H1 (cell line): ENCODE data around the gene ZNF219. TPM values are rescaled to one million over a fixed set of nuclear protein-coding genes. Genes with fewer than 3 reads are reported as not detected.

Experiments used
- CTCF ChIA-PET: fragments of 300-600 bp; sonication (Branson Sonifier 250); formaldehyde crosslinking; loops from one replicate; lab custom pipeline; 2021; ENCODE audit not compliant: partially characterized antibody; lab: Charles Lee
- POLR2A ChIA-PET: fragments of 300-600 bp; sonication (Branson Sonifier 250); formaldehyde crosslinking; loops from one replicate; lab custom pipeline; 2021; ENCODE audit warnings: inconsistent platforms; ENCODE audit not compliant: partially characterized antibody; lab: Charles Lee
- DNase-seq, 2 experiments: peaks; one replicate each; pipeline versions ENCODE4 v3.0.0 to v3.0.0-alpha.2; 2010 to 2022; ENCODE audit warnings: low spot score in 2 of 2, low read depth in 1 of 2, mixed read lengths in 1 of 2
- FAIRE-seq: peaks from 2 replicates; lab custom pipeline; 2011; peaks lifted over from hg19 to GRCh38; lab: Jason Lieb, UNC
- H2AFZ ChIP-seq: 2 replicates; pipeline ENCODE4 v1.8.1; 2012; ENCODE audit warnings: low read length, inconsistent platforms
- H2AK5ac ChIP-seq: 2 replicates; pipeline ENCODE4 v1.6.1; 2013; ENCODE audit warnings: low read depth, low read length
- H2BK120ac ChIP-seq: replicated peaks from 2 replicates; pipeline ENCODE3; 2013; ENCODE audit warnings: low read depth, low read length, inconsistent platforms
- H2BK12ac ChIP-seq: 2 replicates; pipeline ENCODE4 v1.6.1; 2013; ENCODE audit warnings: low read depth, low read length
- H2BK15ac ChIP-seq: 2 replicates; pipeline ENCODE4 v1.6.1; 2013; ENCODE audit warnings: low read length
- H2BK20ac ChIP-seq: 2 replicates; pipeline ENCODE4 v1.6.1; 2013; ENCODE audit warnings: low read length
- H2BK5ac ChIP-seq: 2 replicates; pipeline ENCODE4 v1.6.1; 2013; ENCODE audit warnings: low read depth, low read length
- H3K14ac ChIP-seq: 2 replicates; pipeline ENCODE4 v1.6.1; 2013; ENCODE audit warnings: inconsistent platforms; ENCODE audit not compliant: insufficient read length
- H3K18ac ChIP-seq: 2 replicates; pipeline ENCODE4 v1.6.1; 2013; ENCODE audit warnings: low read length; ENCODE audit errors: extremely low read depth
- H3K23ac ChIP-seq: 2 replicates; pipeline ENCODE4 v1.6.1; 2013; ENCODE audit warnings: inconsistent platforms; ENCODE audit not compliant: insufficient read length
- H3K23me2 ChIP-seq: 2 replicates; pipeline ENCODE4 v1.6.1; 2013; ENCODE audit warnings: low read depth, low read length
- H3K27ac ChIP-seq: 2 replicates; pipeline ENCODE4 v1.6.1; 2011; ENCODE audit warnings: low read depth, low read length, inconsistent platforms
- H3K27me3 ChIP-seq, 4 experiments: replicated peaks in 1 of 4; 1 replicate in 1 of 4; 2 replicates in 3 of 4; pipeline versions ENCODE4 v1.6.1 to v1.8.1; 2011 to 2013; ENCODE audit warnings: low read length in 3 of 4, mild to moderate bottlenecking in 3 of 4, inconsistent platforms in 2 of 4, mixed read lengths in 2 of 4, moderate library complexity in 1 of 4; ENCODE audit not compliant: control insufficient read depth in 3 of 4, insufficient read depth in 3 of 4; ENCODE audit errors: extremely low read depth in 1 of 4
- H3K36me3 ChIP-seq, 4 experiments: 2 replicates each; pipeline versions ENCODE4 v1.6.1 to v1.8.1; 2011 to 2013; ENCODE audit warnings: mild to moderate bottlenecking in 4 of 4, low read length in 3 of 4, moderate library complexity in 2 of 4, control low read depth in 1 of 4, inconsistent platforms in 1 of 4; ENCODE audit not compliant: insufficient read depth in 4 of 4, control insufficient read depth in 2 of 4
- H3K4ac ChIP-seq: replicated peaks from 2 replicates; pipeline ENCODE3; 2013; ENCODE audit warnings: low read length, low read depth, mixed read lengths, inconsistent platforms; ENCODE audit not compliant: insufficient read length
- H3K4me1 ChIP-seq, 4 experiments: replicated peaks in 1 of 4; 1 replicate in 1 of 4; 2 replicates in 3 of 4; pipeline versions ENCODE4 v1.6.1 to v1.8.1; 2011 to 2013; ENCODE audit warnings: low read length in 3 of 4, inconsistent platforms in 2 of 4, mixed read lengths in 1 of 4; ENCODE audit not compliant: insufficient read depth in 4 of 4, control insufficient read depth in 3 of 4
- H3K4me2 ChIP-seq, 2 experiments: 2 replicates each; pipeline versions ENCODE4 v1.6.1 to v1.8.1; 2011 to 2013; ENCODE audit warnings: low read depth in 2 of 2, low read length in 2 of 2, control low read depth in 1 of 2, inconsistent platforms in 1 of 2, mild to moderate bottlenecking in 1 of 2; ENCODE audit not compliant: insufficient read depth in 1 of 2
- H3K4me3 ChIP-seq, 4 experiments: fragments of 200-600, 300-600 bp in 1 of 4; sonication (generic), shearing (Covaris generic), sonication (Bioruptor Twin) in 1 of 4; 2 replicates each; pipeline versions ENCODE4 v1.5.1 to v1.8.1; 2011 to 2016; ENCODE audit warnings: low read length in 4 of 4, low read depth in 3 of 4, control low read depth in 2 of 4, inconsistent platforms in 2 of 4, mild to moderate bottlenecking in 2 of 4, mixed read lengths in 1 of 4, moderate library complexity in 1 of 4; ENCODE audit not compliant: insufficient read depth in 2 of 4; ENCODE audit errors: extremely low read depth in 1 of 4
- H3K56ac ChIP-seq: replicated peaks from 2 replicates; pipeline ENCODE3; 2013; ENCODE audit warnings: low read depth, mild to moderate bottlenecking, mixed read lengths, low read length, inconsistent platforms; ENCODE audit not compliant: insufficient read length
- H3K79me1 ChIP-seq: 2 replicates; pipeline ENCODE4 v1.6.1; 2013; ENCODE audit warnings: low read depth, low read length, control low read depth
- H3K79me2 ChIP-seq, 2 experiments: 2 replicates each; pipeline versions ENCODE4 v1.6.1 to v1.8.1; 2012 to 2013; ENCODE audit warnings: low read length in 2 of 2, mild to moderate bottlenecking in 2 of 2, inconsistent platforms in 1 of 2; ENCODE audit not compliant: insufficient read depth in 2 of 2, control insufficient read depth in 1 of 2
- H3K9ac ChIP-seq, 4 experiments: replicated peaks in 1 of 4; 1 replicate in 1 of 4; 2 replicates in 3 of 4; pipeline versions ENCODE4 v1.6.1 to v1.8.1; 2011 to 2013; ENCODE audit warnings: low read depth in 3 of 4, low read length in 3 of 4, control low read depth in 2 of 4, mild to moderate bottlenecking in 2 of 4, moderate library complexity in 2 of 4, inconsistent platforms in 1 of 4; ENCODE audit errors: extremely low read depth in 1 of 4
- H3K9me3 ChIP-seq, 2 experiments: 2 replicates each; pipeline versions ENCODE4 v1.6.1 to v1.8.1; 2012 to 2013; ENCODE audit warnings: mild to moderate bottlenecking in 2 of 2, moderate library complexity in 2 of 2, control low read depth in 1 of 2, inconsistent platforms in 1 of 2, low read depth in 1 of 2, low read length in 1 of 2, mixed read lengths in 1 of 2; ENCODE audit not compliant: insufficient read depth in 2 of 2
- H4K20me1 ChIP-seq, 2 experiments: replicated peaks in 1 of 2; 2 replicates each; pipeline versions ENCODE3 to v1.8.1; 2011 to 2013; ENCODE audit warnings: inconsistent platforms in 2 of 2, low read length in 2 of 2, mild to moderate bottlenecking in 1 of 2; ENCODE audit not compliant: insufficient read depth in 2 of 2, control insufficient read depth in 1 of 2
- H4K5ac ChIP-seq: 2 replicates; pipeline ENCODE4 v1.6.1; 2013; ENCODE audit warnings: low read length, low read depth, mixed read lengths, inconsistent platforms; ENCODE audit not compliant: insufficient read length
- H4K8ac ChIP-seq: 2 replicates; pipeline ENCODE4 v1.8.0; 2013; ENCODE audit warnings: mild to moderate bottlenecking, moderate library complexity, low read length, inconsistent platforms; ENCODE audit not compliant: insufficient read depth; ENCODE audit errors: extremely low read depth
- H4K91ac ChIP-seq: replicated peaks from 2 replicates; pipeline ENCODE3; 2013; ENCODE audit warnings: low read length, mixed read lengths, inconsistent platforms; ENCODE audit not compliant: insufficient read length
- ASH2L ChIP-seq: fragments of 200-600, 300-600 bp; sonication (generic); IDR thresholded peaks from one replicate; pipeline ENCODE4 v1.7.1; 2017; ENCODE audit warnings: low read length
- CBX5 ChIP-seq: fragments of 300-800, 300-1000 bp; sonication (generic); IDR thresholded peaks from 2 replicates; pipeline ENCODE4 v1.7.1; 2016; ENCODE audit warnings: antibody characterized with exemption, low read length, low read depth
- CBX8 ChIP-seq: fragments of 300-800, 300-1000 bp; sonication (generic); IDR thresholded peaks from 2 replicates; pipeline ENCODE4 v1.7.1; 2016; ENCODE audit warnings: low read depth, low read length, borderline replicate concordance
- CEBPB ChIP-seq: IDR thresholded peaks from 2 replicates; pipeline ENCODE4 v1.6.1; 2012; ENCODE audit warnings: low read depth, low read length
- CHD2 ChIP-seq: IDR thresholded peaks from 2 replicates; pipeline ENCODE4 v1.6.1; 2012; ENCODE audit warnings: low read length, improper control_type of control experiment
- CREB1 ChIP-seq: IDR thresholded peaks from 2 replicates; pipeline ENCODE4 v1.6.1; 2012; ENCODE audit warnings: inconsistent platforms
- CTCF ChIP-seq, 3 experiments: IDR thresholded peaks; 1 replicate in 2 of 3; 2 replicates in 1 of 3; pipeline versions ENCODE4 v1.5.1 to v1.6.1; 2011; ENCODE audit warnings: low read length in 3 of 3, mild to moderate bottlenecking in 3 of 3, inconsistent platforms in 2 of 3, low read depth in 1 of 3, moderate library complexity in 1 of 3; ENCODE audit not compliant: insufficient read depth in 1 of 3; ENCODE audit errors: control extremely low read depth in 1 of 3
- GABPA ChIP-seq: IDR thresholded peaks from 2 replicates; pipeline ENCODE4 v1.6.1; 2011; ENCODE audit warnings: mild to moderate bottlenecking, low read length, moderate library complexity, borderline replicate concordance; ENCODE audit not compliant: insufficient read depth
- GTF2F1 ChIP-seq: IDR thresholded peaks from 2 replicates; pipeline ENCODE4 v1.6.1; 2012; ENCODE audit warnings: low read depth, low read length, improper control_type of control experiment, borderline replicate concordance
- KDM5A ChIP-seq: fragments of 200-600 bp; IDR thresholded peaks from 2 replicates; pipeline ENCODE4 v1.7.1; 2012; ENCODE audit warnings: mild to moderate bottlenecking, low read length, inconsistent platforms, mixed read lengths
- MAFK ChIP-seq: IDR thresholded peaks from 2 replicates; pipeline ENCODE4 v1.6.1; 2012; ENCODE audit warnings: low read depth, mild to moderate bottlenecking, improper control_type of control experiment, low read length
- POLR2A ChIP-seq, 2 experiments: IDR thresholded peaks; 1 replicate in 1 of 2; 2 replicates in 1 of 2; pipeline ENCODE4 v1.6.1; 2011; ENCODE audit warnings: low read depth in 2 of 2, low read length in 2 of 2, mild to moderate bottlenecking in 2 of 2; ENCODE audit errors: control extremely low read depth in 1 of 2
- POU5F1 ChIP-seq: IDR thresholded peaks from 2 replicates; pipeline ENCODE4 v1.6.1; 2011; ENCODE audit warnings: low read depth, mild to moderate bottlenecking, low read length, moderate library complexity
- TCF12 ChIP-seq: IDR thresholded peaks from 2 replicates; pipeline ENCODE4 v1.6.1; 2011; ENCODE audit warnings: low read depth, mild to moderate bottlenecking, low read length
- WGBS, 2 experiments: shearing (Covaris generic) in 1 of 2; methylation state at CpG; one replicate each; pipeline versions ENCODE4 v1.1.6 to v1.1.7; 2013 to 2015; ENCODE audit warnings: low lambda C conversion rate in 2 of 2, mixed read lengths in 2 of 2, inconsistent platforms in 1 of 2, low coverage in 1 of 2, missing lambda C conversion rate in 1 of 2; ENCODE audit not compliant: insufficient replicate concordance in 2 of 2, insufficient coverage in 1 of 2, insufficient read length in 1 of 2; ENCODE audit errors: extremely low coverage in 1 of 2, missing lambda C conversion rate in 1 of 2; 5-methylcytosine and 5-hydroxymethylcytosine counted together
- polyA plus RNA-seq, 7 experiments: library from polyadenylated mRNA; depleted of rRNA in 3 of 7; stranded (reverse) in 5 of 7; unstranded in 2 of 7; fragments of >200 nt in 5 of 7; fragments of 200-250 nt in 2 of 7; gene quantifications; 1 replicate in 5 of 7; 2 replicates in 1 of 7; 4 replicates in 1 of 7; pipeline versions ENCODE4 v1.2.1 to v1.2.3, GENCODE V29; 2011 to 2013; ENCODE audit warnings: missing spikeins in 2 of 7, mixed read lengths in 2 of 7
- total RNA-seq: library from RNA; stranded (reverse); fragmentation: NEBNext Ultra II Directional; extraction: Animal tissue kit (Norgen Biotek cat#: 25700); gene quantifications from 2 replicates; pipeline ENCODE4 v1.2.1, GENCODE V29; 2021

The ZNF219 gene
- total and polyA plus RNA-seq, 2 of the 8 experiments (the other 6 are each of a cell fraction or from before 2014, with no cell fraction given), result 113 to 160 TPM

- no peak overlapping the region for H4K5ac ChIP-seq
- ChIA-PET CTCF (interaction anchor here (0.9 to 3.7 kb wide), 7 partner anchors 10 to 78 kb away, joined by 3 to 28 read pairs (median 7); no protein-coding TSS in a partner anchor), POLR2A (interaction anchor here (1.3 kb wide), 1 partner anchor 10 kb away, joined by 3 read pairs; no protein-coding TSS in a partner anchor)
- no peak overlapping the region for H3K9ac ChIP-seq
- no peak overlapping the region for H2BK120ac ChIP-seq
- DNase-seq, result no peak
- H3K56ac ChIP-seq, result no peak overlapping the region
- no peak for FAIRE-seq
- no peak overlapping the region for H2AFZ ChIP-seq
- no peak overlapping the region for H2BK20ac ChIP-seq
- H3K18ac ChIP-seq, result no peak overlapping the region
- no peak overlapping the region for H2BK12ac ChIP-seq
- no peaks in the 10 kb centered on the region for H3K79me2 ChIP-seq
- H3K4ac ChIP-seq, result no peak overlapping the region
- no peak overlapping the region for H3K14ac ChIP-seq
- 82% methylated on average over 3 of the region's 3 CpGs; no CpG with 5 or more reads in 1 of the 2 experiments for WGBS, 2 experiments
- H2AK5ac ChIP-seq, result no peak overlapping the region
- H2BK15ac ChIP-seq, result no peak overlapping the region
- no peaks in the 10 kb centered on the region for H3K36me3 ChIP-seq
- no peak overlapping the region for H3K27ac ChIP-seq
- H4K20me1 ChIP-seq, result no peaks in the 10 kb centered on the region
- no peak overlapping the region for H3K4me3 ChIP-seq
- peaks cover 0 to under 1% (median 0%) of the 10 kb centered on the region in 4 experiments; a peak in 1 of 7 replicates for H3K4me1 ChIP-seq
- no peak overlapping the region for H3K23ac ChIP-seq
- no peaks in the 10 kb centered on the region for H3K27me3 ChIP-seq
- no peaks in the 10 kb centered on the region for H3K9me3 ChIP-seq
- no peak overlapping the region for H3K4me2 ChIP-seq
- no peaks in the 10 kb centered on the region for H3K79me1 ChIP-seq
- no peaks in the 10 kb centered on the region for H3K23me2 ChIP-seq
- no peak overlapping the region for H4K8ac ChIP-seq
- no peak overlapping the region for H4K91ac ChIP-seq
- H2BK5ac ChIP-seq, result no peak overlapping the region
- TF ChIP-seq POU5F1 (no peak), CTCF (IDR thresholded peaks at IDR 0.05; ENCODE audit: control extremely low read depth in 1 of 3, insufficient read depth in 1 of 3, low read depth in 1 of 3, low read length in 3 of 3) (no peak), GTF2F1 (no peak), CHD2 (no peak), ASH2L (no peak), KDM5A (no peak), GABPA (no peak), TCF12 (no peak), CBX8 (no peak), CBX5 (no peak), CREB1 (no peak), POLR2A (IDR thresholded peaks at IDR 0.05; ENCODE audit: control extremely low read depth in 1 of 2, low read depth in 2 of 2, low read length in 2 of 2) (no peak), MAFK (no peak), CEBPB (no peak)
These were observed 49.2 kb downstream of the ZNF219 start for GRCh38 chr14:21049271-21049673.
